ENCODE measurements around the gene QPCT.
"Not testable (repeated sequence)": the region's sequence is repeated elsewhere in the genome, so short reads cannot be mapped to it uniquely, and the experiment has no call there.

Gene QPCT

DNA sequence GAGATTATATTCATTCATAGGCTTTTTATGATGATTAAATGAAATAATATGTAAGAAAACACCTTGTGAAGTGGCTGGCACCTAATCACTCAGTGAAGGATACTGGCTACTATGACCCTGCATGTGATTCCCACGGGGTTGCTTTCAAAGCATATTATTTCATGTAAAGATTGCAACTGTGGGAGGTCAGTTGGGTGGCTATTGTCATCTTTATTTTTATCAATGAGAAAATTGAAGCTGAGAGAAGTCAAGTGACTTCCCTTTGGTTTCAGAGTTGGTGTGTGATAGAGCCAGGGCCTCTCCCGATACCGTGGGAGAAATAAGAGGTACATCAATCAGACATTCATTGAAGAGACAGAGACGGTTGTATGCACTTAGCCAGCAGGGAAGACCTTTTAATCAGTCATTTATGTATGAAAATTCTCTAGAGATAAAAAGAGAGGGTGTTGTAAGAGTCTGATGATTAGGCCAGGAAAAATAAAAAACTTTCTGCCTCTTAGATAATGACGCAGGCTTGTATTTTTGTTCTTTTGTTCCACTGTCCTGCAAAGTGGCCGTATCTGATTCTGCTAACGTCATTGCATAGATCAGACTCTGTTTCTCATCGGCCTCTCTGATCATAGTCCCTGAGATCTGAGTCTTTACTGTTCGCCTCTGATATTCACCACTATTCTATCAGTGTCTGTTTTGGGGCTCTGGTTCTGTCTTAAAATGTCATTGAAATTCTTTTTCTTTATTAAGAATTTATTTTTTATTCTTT is 50.5 kb downstream of the QPCT start:
- no peak for DNase-seq

DNA sequence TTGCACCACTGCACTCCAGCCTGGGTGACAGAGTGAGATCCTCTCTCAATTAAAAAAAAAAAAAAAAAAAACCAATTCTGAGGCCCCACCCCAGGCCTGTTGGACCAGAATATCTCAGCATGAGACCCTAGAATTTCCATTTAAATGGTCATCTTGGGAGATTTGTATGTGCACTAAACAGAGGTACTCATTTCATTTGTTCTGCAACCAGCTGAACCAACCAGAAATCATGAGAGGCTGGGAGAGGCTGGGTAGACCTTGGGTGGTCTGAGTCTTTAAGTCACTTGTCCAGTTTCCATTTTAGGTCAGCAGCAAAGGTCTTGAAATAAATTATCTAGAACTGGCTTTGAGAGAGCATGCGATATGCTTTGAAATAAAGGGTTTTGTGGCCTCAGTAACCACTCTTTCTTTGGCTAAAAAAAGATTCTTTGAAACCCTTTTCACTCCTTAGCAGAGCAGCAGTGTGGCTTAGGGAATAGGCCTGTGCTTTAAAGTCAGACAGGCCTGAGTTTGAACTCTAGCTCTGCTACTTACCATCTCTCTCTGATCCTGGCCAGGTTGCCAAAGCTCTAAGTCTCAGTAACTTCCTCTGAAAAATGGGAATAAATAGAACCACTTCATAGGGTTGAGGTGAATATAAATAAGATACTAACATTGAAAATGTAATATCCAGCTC is 52.6 kb downstream of the QPCT start:
- DNase-seq = no peak

- no peak for DNase-seq
These were observed 54.6 kb downstream of the QPCT start for GRCh38 chr2:37398990-37399389.

DNA sequence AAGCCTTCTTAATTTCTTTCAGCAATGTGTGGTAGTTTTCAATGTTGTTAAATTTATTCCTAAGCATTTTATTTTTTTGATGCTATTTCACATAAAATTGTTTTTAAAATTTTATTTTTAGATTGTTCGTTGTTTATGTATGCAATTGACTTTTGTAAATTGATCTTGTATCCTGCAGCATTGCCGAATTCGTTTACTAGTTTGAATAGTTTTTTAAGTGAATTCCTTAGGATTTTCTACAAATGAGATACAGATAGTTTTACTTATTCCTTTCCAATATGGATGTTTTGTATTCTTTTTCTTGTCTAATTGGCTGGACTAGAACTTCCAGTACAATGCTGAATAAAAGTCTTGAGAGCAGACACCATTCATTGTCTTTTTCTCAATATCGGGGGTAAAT is 55.6 kb downstream of the QPCT start:
- DNase-seq = no peak

DNA sequence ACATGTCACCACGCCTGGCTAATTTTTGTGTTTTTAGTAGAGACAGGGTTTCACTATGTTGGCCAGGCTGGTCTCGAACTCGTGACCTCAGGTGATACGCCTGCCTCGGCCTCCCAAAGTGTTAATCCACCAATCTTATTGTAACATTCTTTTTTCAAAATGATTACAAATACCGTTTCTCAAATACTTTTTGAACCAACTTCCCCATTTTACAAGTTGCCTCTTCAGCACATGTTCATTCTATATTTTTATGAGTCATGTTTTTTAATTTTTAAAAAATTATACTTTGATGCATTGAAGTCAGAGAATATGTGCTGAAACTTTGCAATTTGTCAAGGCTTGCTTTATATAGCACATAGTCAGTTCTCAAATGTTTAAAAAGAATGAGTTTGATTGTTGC is 58.2 kb downstream of the QPCT start:
- DNase-seq = no peak

DNA sequence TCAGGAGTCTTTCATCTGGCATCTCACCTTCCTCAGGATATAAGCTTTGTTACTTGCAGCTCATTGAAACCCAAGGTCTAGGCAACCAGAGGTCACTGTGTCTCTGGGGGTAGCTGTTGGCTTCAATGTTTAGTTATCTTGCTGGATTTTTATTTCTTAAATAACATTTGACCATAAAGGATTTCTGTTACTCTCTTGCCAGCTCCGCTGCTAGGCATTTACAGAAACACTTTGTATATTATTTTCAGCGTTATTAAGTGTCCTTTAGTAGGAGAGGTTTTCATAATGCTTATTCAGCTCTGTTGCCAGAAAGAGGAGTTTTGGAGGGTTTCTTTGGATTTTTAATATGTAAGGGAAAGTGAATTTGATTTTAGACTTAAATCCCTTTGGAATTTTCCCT is 61.4 kb downstream of the QPCT start:
- DNase-seq = no peak

- no peak for DNase-seq
These were observed 67.8 kb downstream of the QPCT start for GRCh38 chr2:37412231-37412630.

DNA sequence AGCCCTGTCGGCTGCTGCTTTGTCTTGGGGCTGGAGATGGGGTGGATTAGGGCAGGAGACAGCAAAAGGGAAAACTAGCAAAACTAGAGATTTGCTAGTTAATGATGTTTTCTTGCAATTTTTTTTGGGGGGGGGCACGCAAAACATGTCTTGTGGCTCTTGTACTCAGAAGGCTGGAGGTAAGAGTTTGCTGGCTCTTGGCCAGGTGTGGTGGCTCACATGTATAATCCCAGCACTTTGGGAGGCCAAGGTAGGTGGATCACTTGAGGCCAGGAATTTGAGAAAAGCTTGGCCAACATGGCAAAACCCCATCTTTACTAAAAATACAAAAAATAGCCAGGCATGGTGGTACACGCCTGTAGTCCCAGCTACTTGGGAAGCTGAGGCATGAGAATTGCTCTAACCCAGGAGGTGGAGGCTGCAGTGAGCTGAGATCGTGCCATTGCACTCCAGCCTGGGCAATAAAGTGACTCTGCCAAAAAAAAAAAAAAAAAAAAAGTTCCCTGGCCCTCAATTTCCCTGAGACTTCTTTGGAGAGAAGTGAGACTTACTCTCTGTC is 69.6 kb downstream of the QPCT start:
- not testable (repeated sequence) for DNase-seq

DNA sequence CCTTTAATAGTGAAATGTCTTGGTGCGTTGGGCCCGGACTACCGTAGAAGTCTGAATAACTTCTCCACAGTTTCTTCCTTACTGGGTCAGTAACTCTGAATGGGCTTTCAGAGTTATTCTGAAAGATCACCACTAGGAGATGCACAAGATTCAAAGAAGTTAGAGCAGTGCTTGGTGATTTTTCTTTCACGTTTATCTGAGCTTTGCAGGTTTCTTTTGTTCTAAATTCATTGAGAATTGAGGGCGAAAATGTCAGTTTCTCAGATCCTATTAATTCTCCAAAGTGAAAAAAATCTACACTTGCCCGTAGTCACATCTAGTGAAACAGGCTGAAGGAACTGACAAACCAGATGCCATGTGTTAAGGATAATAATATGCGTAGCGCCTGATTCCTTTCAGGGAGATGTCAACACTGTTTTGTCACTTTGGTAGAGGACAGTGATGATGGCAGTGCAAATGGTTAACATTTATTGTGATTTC is 70.1 kb downstream of the QPCT start:
- no peak for DNase-seq

- no peak for DNase-seq
These were observed 70.8 kb downstream of the QPCT start for GRCh38 chr2:37415128-37415820.

DNA sequence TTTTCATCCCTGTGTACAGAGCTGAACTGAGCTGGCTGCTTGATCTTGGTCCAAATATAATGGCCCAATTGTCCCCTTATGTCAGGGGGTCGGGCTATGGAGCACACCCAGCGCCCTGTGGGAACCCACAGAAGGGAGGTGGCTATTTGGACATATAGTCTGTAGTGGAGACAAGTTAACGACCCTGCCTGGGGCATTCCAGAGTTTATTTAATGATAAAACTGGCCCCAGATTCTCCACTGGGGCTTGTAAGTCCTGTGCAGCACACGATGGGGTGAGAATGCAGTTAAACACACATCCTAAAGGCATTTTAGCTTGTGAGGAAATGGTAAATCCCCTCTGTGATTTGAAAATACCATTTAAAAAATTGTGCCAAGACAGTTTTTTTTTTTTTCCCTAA is 72.9 kb downstream of the QPCT start:
- DNase-seq = no peak

- no peak for DNase-seq
These were observed 74.5 kb downstream of the QPCT start for GRCh38 chr2:37418956-37419355.

DNA sequence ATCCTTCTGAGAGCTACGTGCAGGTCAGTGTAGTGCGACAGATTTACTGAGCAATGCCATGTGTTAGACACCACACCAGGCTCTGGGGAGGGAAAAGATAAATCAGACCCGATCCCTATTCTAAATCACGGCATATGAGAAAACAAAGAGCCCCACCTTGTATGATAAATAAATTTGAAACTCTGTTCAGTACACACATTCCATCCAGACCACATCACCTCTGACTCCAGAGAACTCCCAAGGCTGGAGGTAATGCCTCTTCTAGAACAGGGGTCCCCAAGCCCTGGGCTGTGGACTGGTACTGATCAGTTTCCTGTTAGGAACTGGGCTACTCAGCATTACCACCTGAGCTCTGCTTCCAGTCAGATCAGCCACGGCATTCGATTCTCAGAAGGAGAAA is 77.3 kb downstream of the QPCT start:
- no peak for DNase-seq

GRCh38 chr2:37422816-37423215 is 78.4 kb downstream of the QPCT start:
- no peak for DNase-seq

Measured in cortex of kidney (tissue), 1 donor.